ENCODE data around the gene RNF175. TPM values are rescaled to one million over a fixed set of nuclear protein-coding genes. Genes with fewer than 3 reads are reported as not detected.

Gene RNF175
- total RNA-seq, 2 donors from 2014 or later, result 0.37 TPM; not detected in 1

DNA sequence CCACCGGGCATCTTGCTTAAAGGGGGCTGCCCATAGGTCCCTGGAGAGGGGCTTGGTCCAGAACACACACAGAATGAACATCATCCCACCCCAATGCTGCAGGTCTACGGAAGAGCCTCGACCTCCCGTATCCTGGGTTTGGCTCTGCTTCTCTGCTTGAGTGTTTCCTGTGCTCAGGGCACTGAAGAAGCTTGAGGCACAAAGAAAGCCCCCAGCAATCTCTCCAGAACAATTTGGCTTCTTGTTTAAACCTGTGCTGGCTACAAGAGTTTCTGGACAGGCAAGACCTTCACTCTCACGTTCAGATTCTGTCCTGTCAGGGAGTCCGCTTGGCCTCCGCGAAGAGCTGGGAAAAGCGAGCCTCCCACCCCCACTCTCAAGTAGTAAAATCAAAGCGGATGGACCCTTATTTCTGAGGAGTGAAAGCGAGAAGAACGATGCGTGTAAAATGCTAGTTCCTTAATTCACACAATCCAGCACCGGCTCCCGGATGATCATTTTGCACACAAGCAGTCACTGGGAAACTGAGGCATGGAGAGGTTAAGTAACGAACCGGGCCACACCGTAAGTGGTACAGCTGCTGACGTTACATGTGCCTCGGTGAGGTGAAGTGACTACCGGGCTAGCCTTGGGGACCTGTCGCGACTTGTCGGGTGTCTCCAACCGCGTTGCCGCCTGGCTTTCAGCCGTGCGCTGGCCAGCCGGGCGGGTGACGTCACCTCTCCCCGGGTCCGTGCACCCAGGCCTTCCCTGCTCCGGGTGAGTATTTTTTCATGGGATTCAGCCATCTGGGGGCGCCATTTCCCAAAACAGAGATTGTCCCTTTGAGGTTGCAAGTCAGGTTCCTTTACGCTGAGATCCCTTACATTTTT lies 32.2 kb upstream of the RNF175 start:
- peaks cover 6% of the 10 kb centered on the region for H3K4me1 ChIP-seq
- no peak overlapping the region for H3K9ac ChIP-seq (ENCODE audit: low read depth in 2 of 2, low read length in 2 of 2)
- H3K27ac ChIP-seq, result no peak overlapping the region
- TF ChIP-seq, protein P1, sequence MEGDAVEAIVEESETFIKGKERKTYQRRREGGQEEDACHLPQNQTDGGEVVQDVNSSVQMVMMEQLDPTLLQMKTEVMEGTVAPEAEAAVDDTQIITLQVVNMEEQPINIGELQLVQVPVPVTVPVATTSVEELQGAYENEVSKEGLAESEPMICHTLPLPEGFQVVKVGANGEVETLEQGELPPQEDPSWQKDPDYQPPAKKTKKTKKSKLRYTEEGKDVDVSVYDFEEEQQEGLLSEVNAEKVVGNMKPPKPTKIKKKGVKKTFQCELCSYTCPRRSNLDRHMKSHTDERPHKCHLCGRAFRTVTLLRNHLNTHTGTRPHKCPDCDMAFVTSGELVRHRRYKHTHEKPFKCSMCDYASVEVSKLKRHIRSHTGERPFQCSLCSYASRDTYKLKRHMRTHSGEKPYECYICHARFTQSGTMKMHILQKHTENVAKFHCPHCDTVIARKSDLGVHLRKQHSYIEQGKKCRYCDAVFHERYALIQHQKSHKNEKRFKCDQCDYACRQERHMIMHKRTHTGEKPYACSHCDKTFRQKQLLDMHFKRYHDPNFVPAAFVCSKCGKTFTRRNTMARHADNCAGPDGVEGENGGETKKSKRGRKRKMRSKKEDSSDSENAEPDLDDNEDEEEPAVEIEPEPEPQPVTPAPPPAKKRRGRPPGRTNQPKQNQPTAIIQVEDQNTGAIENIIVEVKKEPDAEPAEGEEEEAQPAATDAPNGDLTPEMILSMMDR (IDR thresholded peaks at IDR 0.05), result no peak
- intact Hi-C loops (cut with DNase I), result loop anchor here (10.0 kb wide), 1 partner anchor 233 kb away; no protein-coding TSS in a partner anchor
- H3K27me3 ChIP-seq, result peaks cover 51% of the 10 kb centered on the region
- no peaks in the 10 kb centered on the region for H3K36me3 ChIP-seq
- no peaks in the 10 kb centered on the region for H3K9me3 ChIP-seq
- no peak overlapping the region for H3K4me3 ChIP-seq
- DNase-seq, result peak; percentile 72

DNA sequence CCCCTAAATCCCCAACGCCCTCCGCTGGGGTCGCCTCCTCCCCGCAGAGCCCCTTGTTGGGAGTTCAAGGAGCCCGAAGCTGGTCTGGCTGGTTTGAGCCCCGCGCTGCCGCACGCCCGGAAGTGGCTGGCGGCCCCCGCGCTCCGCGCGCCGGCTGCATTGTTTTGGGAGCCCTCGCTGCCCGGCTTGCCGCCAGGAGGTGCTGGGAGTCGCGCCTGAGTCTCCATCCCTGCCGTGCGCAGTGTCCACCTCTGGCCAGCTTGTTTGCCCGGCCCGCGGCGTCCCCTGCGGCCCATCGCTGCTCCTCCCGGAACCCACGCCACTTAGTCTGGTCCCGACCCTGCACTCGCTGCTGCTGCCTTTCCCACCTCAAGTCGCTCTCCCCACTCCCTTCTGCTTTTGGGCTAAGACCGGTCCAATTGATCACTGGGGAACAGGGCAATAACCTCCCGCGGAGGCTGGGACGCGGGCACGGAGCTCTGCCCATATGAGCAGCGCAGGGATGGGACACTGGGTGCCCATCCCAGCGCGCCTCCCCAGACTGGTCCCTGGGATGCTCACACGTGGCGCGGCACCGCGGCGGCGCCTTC lies 31.2 kb upstream of the RNF175 start:
- Histone ChIP-seq H3K36me3 (no peaks in the 10 kb centered on the region), H3K9me3 (no peaks in the 10 kb centered on the region), H3K27me3 (peaks cover 57% of the 10 kb centered on the region), H3K27ac (no peak overlapping the region), H3K9ac (ENCODE audit: low read depth in 2 of 2, low read length in 2 of 2) (no peak overlapping the region), H3K4me1 (peaks cover 6% of the 10 kb centered on the region), H3K4me3 (no peak overlapping the region)
- intact Hi-C loops (cut with DNase I), result loop anchor here (10.0 kb wide), 1 partner anchor 234 kb away; no protein-coding TSS in a partner anchor
- TF ChIP-seq, protein P1 (IDR thresholded peaks at IDR 0.05), result no peak
- DNase-seq, result no peak

DNA sequence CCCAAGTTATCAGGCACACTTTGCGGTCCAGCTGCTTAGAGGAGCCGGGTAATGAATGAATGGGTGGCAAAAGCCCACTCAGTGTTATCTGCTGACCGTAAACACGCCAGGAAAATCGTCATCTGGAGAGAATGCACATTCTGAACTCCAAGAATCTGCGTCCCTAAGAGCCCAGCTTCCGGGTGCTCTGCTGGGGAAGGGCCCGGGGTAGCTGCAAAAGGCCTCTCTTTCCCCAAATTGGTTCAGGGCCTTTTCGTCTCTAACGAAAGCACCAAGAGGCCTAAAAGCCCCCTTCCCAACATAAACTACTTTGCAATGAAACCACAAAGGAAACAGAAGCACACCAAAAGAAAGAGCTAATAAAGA lies 30.7 kb upstream of the RNF175 start:
- TF ChIP-seq, protein P1 (IDR thresholded peaks at IDR 0.05), result no peak
- no peak for DNase-seq
- H3K36me3 ChIP-seq, result no peaks in the 10 kb centered on the region
- no peaks in the 10 kb centered on the region for H3K9me3 ChIP-seq
- peaks cover 6% of the 10 kb centered on the region for H3K4me1 ChIP-seq
- H3K9ac ChIP-seq (ENCODE audit: low read depth in 2 of 2, low read length in 2 of 2), result no peak overlapping the region
- no peak overlapping the region for H3K27ac ChIP-seq
- intact Hi-C loops (cut with DNase I), result loop anchor here (10.0 kb wide), 1 partner anchor 234 kb away; no protein-coding TSS in a partner anchor
- peaks cover 58% of the 10 kb centered on the region for H3K27me3 ChIP-seq
- no peak overlapping the region for H3K4me3 ChIP-seq

DNA sequence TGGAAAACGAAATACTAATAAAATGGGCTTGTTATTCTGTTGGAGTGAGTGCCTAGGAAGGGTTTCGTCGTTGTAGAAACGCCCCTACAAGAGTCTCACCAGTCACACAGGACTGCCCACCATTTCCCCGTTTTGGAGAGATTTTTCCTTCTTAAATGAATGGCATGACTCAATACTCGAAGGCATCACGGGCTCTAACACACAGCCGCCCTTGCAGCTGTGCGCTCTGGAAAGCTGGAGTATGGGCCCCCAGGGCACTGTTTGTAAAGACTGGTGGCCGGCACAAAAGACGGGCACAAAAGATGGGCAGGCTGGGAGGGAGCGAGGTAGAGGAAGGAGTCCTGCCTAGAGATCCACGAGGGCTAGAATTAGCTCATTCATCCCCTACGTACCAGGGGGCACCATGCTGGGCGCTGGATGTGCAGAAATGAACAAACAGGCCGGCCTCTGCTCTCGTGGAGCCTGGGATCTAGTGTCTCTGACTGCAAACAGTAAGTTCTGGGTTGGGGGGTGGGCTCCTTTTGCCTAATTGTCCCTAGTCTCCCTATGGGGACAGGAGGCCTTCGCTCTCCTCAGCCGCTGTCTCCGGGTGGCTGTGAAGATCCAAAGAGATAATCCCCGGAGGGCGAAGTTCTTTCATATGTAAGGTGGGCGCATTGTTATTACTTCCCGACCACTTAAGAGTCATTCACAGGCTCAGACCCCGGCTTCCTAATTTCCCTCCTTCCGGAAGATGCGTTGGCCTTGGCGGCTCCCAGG lies 30.1 kb upstream of the RNF175 start:
- intact Hi-C loops (cut with DNase I), result loop anchor here (10.0 kb wide), 2 partner anchors 235 to 565 kb away; no protein-coding TSS in a partner anchor
- Histone ChIP-seq H3K27ac (no peak overlapping the region), H3K9me3 (no peaks in the 10 kb centered on the region), H3K36me3 (no peaks in the 10 kb centered on the region), H3K27me3 (peaks cover 58% of the 10 kb centered on the region), H3K4me3 (no peak overlapping the region), H3K9ac (ENCODE audit: low read depth in 2 of 2, low read length in 2 of 2) (no peak overlapping the region), H3K4me1 (peaks cover 6% of the 10 kb centered on the region)
- TF ChIP-seq, protein P1 (IDR thresholded peaks at IDR 0.05), result no peak
- no peak for DNase-seq

Data from colonic mucosa (tissue), 4 donors.